CD4-positive, alpha-beta T cell treated with Interleukin-1 beta for 1 hour (primary cell): Measurements from ENCODE around the gene CDH3.

Source experiments
- DNase-seq, 2 donors: peaks; one replicate each; pipeline ENCODE4 v3.0.0-alpha.2; 2020 to 2022

CDH3 gene

GRCh38 chr16:68739964-68740627 is 95.0 kb downstream of the CDH3 start:
- no peak for DNase-seq

DNA sequence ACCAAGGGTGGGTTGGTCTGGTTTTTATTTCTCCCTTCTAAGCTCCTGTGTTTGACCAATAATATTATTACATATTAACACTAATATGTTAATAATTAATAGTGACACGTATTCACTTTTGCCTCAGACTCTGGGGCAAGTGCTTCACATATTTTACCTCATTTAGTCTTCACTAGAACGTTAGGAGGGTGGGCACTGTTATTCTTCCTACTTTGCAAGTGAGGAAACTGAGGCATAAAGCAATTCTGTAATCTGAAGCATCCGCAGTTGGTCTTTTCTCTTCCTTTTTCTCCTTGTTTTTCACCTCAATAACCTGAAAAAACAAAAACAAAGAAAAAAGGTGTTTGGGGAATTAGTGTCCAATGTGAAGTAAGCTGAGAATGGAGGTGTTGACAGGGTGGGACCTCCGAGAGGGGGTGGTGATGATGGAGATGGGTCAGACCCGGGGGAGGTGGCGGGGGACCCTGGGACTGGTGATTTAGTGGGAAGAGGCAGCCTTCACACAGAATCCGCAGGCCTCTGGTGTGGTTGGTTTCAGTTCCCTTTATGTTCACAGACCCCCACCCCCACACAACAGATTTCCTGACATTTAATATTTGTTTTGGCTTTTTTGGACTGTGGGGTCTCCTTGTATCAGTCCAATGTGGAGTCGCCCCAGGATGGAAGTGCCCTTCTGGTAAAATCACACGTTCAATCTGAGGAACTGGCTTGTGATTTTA is 95.7 kb downstream of the CDH3 start:
- DNase-seq = no peak

- no peak for DNase-seq
Observed at GRCh38 chr16:68743664-68744063, 98.6 kb downstream of the CDH3 start.

GRCh38 chr16:68744744-68745280 is 99.7 kb downstream of the CDH3 start:
- DNase-seq = no peak

- no peak for DNase-seq
Observed at GRCh38 chr16:68746951-68747350, 101.8 kb downstream of the CDH3 start.

DNA sequence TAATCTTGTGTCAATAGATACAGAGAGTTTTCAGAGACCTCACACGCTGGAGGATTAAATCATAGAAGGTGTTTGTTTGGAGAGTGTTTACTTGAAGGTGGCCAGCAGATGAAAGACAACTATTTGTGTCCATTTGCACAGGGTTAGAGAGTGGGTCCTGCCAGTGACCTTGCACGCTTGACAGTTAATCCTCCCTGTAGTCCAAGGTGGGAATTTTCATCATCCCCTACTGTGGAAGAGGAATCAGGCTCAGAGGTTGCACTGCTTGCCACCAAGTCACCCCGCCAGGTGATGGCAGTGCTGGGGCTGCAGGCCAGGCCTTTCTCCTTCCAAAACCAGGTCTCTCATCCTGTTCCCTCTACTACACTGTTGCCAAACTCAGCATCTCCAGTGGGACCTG is 104.3 kb downstream of the CDH3 start:
- DNase-seq = no peak
